HepG2 (cell line): ENCODE data around the gene DENND1C. TPM values are rescaled to one million over a fixed set of nuclear protein-coding genes. Genes with fewer than 3 reads are reported as not detected.

ENCODE experiments used
- AKNA ChIP-seq: sonication (generic); formaldehyde crosslinking; IDR thresholded peaks from 2 replicates; pipeline ENCODE4 v1.4.0; 2020; ENCODE audit warnings: missing genetic modification reagents, borderline replicate concordance
- CCAR2 ChIP-seq: fragments of 200-400 bp; formaldehyde crosslinking; optimal IDR thresholded peaks from 2 replicates; pipeline ENCODE3; 2018; ENCODE audit warnings: low read depth, mild to moderate bottlenecking, low read length, moderate library complexity
- DRAP1 ChIP-seq: IDR thresholded peaks from 2 replicates; pipeline ENCODE4 v1.6.1; 2016; ENCODE audit warnings: missing genetic modification reagents, missing compliant biosample characterization
- ELF1 ChIP-seq: sonication (generic); formaldehyde crosslinking; IDR thresholded peaks from 2 replicates; pipeline ENCODE4 v1.4.0; 2020; ENCODE audit warnings: missing genetic modification reagents
- HBP1 ChIP-seq: IDR thresholded peaks from 2 replicates; pipeline ENCODE4 v1.6.1; 2016; ENCODE audit warnings: low read depth, control low read depth
- HNRNPL ChIP-seq: fragments of 200-400 bp; formaldehyde crosslinking; IDR thresholded peaks from 2 replicates; pipeline ENCODE4 v1.6.1; 2017; ENCODE audit warnings: mild to moderate bottlenecking, low read depth, low read length
- KAT8 ChIP-seq: IDR thresholded peaks from 2 replicates; pipeline ENCODE4 v1.6.1; 2016; ENCODE audit warnings: missing genetic modification reagents, missing compliant biosample characterization
- MEF2D ChIP-seq: sonication (generic); formaldehyde crosslinking; IDR thresholded peaks from 2 replicates; pipeline ENCODE4 v1.5.1; 2020; ENCODE audit warnings: mild to moderate bottlenecking, missing genetic modification reagents
- MXI1 ChIP-seq: IDR thresholded peaks from 3 replicates; pipeline ENCODE4 v1.6.1; 2012; ENCODE audit warnings: low read depth, low read length, inconsistent platforms, borderline replicate concordance
- POLR2AphosphoS5 ChIP-seq: IDR thresholded peaks from 2 replicates; pipeline ENCODE4 v1.6.1; 2012; ENCODE audit warnings: low read depth, low read length
- RAD21 ChIP-seq: fragments of 450-650 bp; formaldehyde crosslinking; IDR thresholded peaks from 2 replicates; pipeline ENCODE4 v1.5.0; 2020; ENCODE audit warnings: mild to moderate bottlenecking
- SALL1 ChIP-seq: sonication (generic); formaldehyde crosslinking; IDR thresholded peaks from 2 replicates; pipeline ENCODE4 v1.8.0; 2022; ENCODE audit warnings: mild to moderate bottlenecking, missing genetic modification reagents
- SP1 ChIP-seq, 2 experiments: fragments of 450-650 bp in 1 of 2; sonication (generic) in 1 of 2; formaldehyde crosslinking in 1 of 2; IDR thresholded peaks; 2 replicates each; pipeline versions ENCODE4 v1.4.0 to v1.6.1; 2016 to 2020; ENCODE audit warnings: missing genetic modification reagents in 1 of 2
- SRF ChIP-seq: IDR thresholded peaks from 2 replicates; pipeline ENCODE4 v1.6.1; 2011; ENCODE audit warnings: mild to moderate bottlenecking, low read depth, low read length, moderate library complexity
- ZFX ChIP-seq: sonication (generic); formaldehyde crosslinking; IDR thresholded peaks from 2 replicates; pipeline ENCODE4 v1.4.0; 2020; ENCODE audit warnings: mild to moderate bottlenecking, low read depth, missing genetic modification reagents, moderate library complexity
- ZNF501 ChIP-seq: sonication (generic); formaldehyde crosslinking; IDR thresholded peaks from 2 replicates; pipeline ENCODE4 v1.5.1; 2020; ENCODE audit warnings: mild to moderate bottlenecking, moderate library complexity, missing genetic modification reagents
- ZNF687 ChIP-seq: sonication (generic); formaldehyde crosslinking; IDR thresholded peaks from 2 replicates; pipeline ENCODE4 v1.5.1; 2020; ENCODE audit warnings: mild to moderate bottlenecking, missing genetic modification reagents, moderate library complexity
- ZNF891 ChIP-seq: sonication (generic); formaldehyde crosslinking; IDR thresholded peaks from 2 replicates; pipeline ENCODE4 v1.5.0; 2020; ENCODE audit warnings: mild to moderate bottlenecking, missing genetic modification reagents
- polyA plus RNA-seq, 8 experiments: library from polyadenylated mRNA; depleted of rRNA in 3 of 8; stranded (reverse) in 7 of 8; unstranded in 1 of 8; fragments of >200 nt; fragmentation: Illumina TruSeq in 4 of 8; extraction: Trizol in 4 of 8; gene quantifications; 2 replicates each; pipeline versions ENCODE4 v1.2.1 to v1.2.3, GENCODE V29; 2011 to 2016; ENCODE audit warnings: low read depth in 4 of 8, missing spikeins in 1 of 8, mixed read lengths in 1 of 8; ENCODE audit not compliant: insufficient read depth in 1 of 8
- total RNA-seq, 5 experiments: library from RNA; depleted of rRNA; stranded (reverse); fragments of >200 nt; fragmentation: Illumina TruSeq; extraction: Trizol; gene quantifications; 2 replicates each; pipeline ENCODE4 v1.2.3, GENCODE V29; 2016; ENCODE audit warnings: low read depth in 1 of 5

DENND1C gene
- total and polyA plus RNA-seq, 2 of the 13 experiments (the other 11 are each of a cell fraction or from before 2014, with no cell fraction given): 0.04 to 0.73 TPM

GRCh38 chr19:6476155-6476895 is 5.3 kb downstream of the DENND1C start (continued):
- TF ChIP-seq ZNF687 (CRISPR knock-in tag) (peak; percentile 58; the same call in 1 of the 2 replicates), HBP1 (CRISPR knock-in tag) (no peak), SRF (peak; percentile 50; the same call in 1 of the 2 replicates), ZNF891 (no peak), RAD21 (CRISPR knock-in tag) (no peak), ELF1 (peak; percentile 39; the same call in 1 of the 2 replicates), MEF2D (0 out of 2 replicates have a peak, but pooled peaks have one; percentile 32), CCAR2 (no peak), DRAP1 (CRISPR knock-in tag) (peak; percentile 84), ZNF501 (CRISPR knock-in tag) (peak; percentile 48; the same call in 1 of the 2 replicates), ZFX (CRISPR knock-in tag) (peak; percentile 40; the same call in 1 of the 2 replicates), SALL1 (CRISPR knock-in tag) (peak; percentile 39; the same call in 1 of the 2 replicates), AKNA (no peak), MXI1 (0 out of 3 replicates have a peak, but pooled peaks have one; percentile 11), POLR2AphosphoS5 (peak; percentile 36), HNRNPL (no peak), SP1 (IDR thresholded peaks at IDR 0.05) (no peak), SP1 (CRISPR knock-in tag; IDR thresholded peaks at IDR 0.05) (peak; percentile 80), KAT8 (peak; percentile 43)
